HG03025 (cell line): Measurements from ENCODE around the gene OXER1.

Experiments used
- ATAC-seq: cut with Tn5 transposase; IDR thresholded peaks from one replicate; pipeline ENCODE4 v1.9.1; 2021; ENCODE audit warnings: mild to moderate bottlenecking, moderate library complexity; ENCODE audit not compliant: unreplicated experiment, low FRiP score

OXER1 gene

DNA sequence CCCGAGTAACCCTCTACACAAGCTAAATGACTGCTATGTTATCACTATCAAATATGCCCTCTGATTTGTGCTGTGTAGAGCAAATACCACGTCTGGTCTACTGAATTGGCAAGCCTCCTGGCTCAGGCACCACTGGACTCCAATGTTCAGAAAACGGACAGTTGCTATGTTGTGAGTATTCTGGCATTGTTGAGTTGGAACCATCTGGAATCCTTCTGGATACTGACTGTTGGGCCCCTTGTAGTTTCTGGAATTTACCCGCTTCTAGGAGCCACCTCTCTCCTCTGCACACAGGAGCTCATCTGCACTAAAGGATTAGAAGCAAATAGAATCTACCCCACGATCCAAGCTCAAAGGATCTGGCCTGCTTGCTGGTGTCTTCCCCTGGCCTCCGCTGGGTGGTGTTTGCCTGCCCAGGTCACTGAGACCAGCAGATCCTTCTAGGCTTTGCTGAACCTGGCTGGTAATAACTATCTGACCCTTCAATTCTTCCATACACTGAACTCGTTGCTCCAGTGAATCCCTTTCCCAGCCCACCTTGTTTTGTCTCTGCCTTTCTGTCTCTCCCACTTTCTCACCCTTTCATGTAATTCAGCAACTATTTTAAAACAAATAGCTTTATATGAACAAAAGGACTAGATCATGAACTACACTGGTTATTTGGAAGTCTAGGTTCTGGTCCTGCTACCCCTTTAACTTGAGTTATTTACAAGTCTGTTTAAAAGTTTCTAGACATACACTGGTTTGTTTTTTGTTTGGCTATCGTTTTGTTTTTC lies 30.5 kb upstream of the OXER1 start:
- ATAC-seq = no peak

DNA sequence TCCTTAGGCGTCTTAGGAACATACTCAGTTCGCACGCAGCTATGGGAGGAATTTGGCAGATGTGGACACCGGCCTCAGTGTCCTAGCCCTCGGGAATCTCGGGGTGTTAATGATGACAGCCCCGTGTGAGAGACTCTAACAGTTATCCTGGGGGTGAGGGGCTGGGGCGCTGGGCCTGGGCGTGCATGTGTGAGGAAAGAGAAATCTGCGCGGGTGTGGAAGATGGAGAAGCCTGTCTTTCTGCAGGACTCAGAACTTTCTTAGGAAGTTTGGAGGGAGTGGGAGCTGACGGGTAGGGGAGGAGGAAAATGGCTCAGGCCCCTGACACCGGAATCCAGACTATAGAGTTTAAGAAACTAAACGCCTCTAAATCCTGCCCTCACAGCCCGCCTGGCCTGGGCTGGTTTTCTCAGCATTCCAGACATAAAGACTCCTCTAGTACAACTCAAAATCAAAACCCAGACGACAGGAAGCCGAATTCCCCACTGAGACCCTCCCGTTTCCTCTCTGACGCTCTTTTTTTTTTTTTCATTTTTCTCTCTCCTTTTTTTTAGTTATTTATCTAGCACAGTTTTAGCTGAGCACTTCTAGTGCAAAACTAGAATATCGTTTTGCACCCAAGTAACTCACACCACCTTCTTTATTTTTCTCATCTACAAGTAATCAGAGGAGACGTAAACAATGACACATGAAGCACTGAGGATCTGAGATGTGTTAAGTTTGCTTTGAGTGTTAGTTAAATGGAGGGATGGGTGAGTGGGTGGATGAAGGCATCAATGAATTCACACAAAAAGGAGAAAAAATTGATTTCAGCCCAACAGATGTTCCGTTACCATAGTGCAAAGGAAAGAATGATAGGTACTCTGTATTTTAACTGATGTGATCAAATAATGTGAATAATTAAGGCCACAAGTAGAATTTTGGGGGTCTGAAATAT lies 29.7 kb upstream of the OXER1 start:
- peak; percentile 1 for ATAC-seq

DNA sequence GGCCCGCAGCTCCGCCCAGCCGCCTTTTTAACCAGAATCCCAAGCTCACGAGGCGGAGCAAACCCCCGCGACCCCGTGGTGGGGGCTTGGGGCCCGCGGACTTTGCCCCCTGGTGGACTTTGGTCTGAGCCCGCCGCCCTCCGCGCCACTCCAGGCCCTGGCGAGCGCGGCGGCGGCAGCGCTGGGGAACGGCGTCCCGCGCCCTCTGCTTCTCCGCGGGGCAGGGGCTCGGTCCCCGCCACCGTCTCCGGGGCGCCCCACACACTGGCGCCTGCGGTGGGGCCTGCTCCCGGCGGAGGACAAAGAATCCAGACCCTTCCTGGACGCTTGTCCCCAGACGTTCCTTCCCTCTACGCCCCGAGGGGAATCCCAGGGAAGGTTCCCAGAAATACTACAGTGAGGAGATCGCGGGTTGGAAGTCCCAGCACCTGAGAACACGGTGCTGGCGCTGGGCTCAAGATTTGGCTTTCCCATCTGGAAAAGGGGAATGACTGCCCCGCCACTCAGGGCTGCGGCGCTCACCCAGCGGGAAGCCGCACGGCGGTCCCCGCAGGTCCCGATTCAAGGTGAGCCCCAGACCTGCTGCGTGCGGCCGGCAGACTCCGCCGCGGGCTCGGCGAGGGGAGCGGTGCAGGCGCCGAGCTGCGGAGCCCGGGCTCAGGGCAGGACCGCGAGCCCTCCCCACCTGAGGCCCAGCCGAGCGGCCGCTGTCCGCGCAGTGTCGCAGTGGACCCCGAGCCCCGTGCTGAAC lies 28.8 kb upstream of the OXER1 start, which contains the start of gene HAAO:
Gene HAAO, minus strand, starts transcription at position 1 of the 751 bp plus-strand sequence. CDS start 47 bp downstream, outside the sequence.
- peak; percentile 29 for ATAC-seq

DNA sequence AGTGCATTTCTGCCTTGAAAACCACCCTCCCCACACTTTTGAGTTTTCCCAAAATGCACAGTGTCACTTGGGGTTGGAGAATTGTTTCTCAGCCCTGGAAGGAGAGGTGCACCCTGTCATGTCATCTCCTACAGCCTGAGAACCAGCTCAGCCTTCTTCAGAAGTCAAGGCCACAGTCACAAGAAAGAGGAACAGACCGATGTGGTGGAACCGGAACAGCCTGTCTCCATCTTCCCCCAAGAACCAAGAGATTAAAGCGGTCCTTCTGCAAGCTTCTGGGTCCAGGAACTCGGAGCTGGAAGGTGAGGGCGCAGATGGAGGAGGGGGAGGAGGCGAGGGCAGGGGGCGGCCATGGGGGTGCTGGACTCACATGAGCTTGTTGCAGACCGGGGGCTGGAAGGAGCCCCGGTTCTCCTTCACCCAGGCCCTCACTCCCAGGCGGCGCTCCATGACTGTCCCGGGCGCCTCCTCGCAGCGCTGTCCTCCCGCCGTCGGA lies 28.2 kb upstream of the OXER1 start:
- ATAC-seq = no peak

DNA sequence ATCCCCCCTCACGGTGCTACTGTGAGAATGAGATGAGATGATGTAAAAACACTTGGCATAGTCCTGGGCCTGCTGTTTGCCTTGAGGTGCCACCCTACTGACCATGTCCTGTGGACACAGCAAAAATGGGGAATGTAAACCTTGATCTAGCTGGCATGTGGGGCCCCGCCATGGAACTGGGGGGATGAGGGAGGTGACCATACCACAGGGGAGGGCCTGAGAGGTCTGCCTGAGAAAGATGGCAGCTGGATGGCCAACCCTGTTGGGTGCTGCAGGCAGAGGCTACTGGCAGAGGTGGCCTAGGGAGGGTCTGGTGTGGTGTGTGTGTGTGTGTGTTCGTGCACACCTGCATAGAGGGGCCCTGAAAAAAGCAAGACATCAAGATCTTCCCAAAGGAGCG lies 27.7 kb upstream of the OXER1 start:
- no peak for ATAC-seq

DNA sequence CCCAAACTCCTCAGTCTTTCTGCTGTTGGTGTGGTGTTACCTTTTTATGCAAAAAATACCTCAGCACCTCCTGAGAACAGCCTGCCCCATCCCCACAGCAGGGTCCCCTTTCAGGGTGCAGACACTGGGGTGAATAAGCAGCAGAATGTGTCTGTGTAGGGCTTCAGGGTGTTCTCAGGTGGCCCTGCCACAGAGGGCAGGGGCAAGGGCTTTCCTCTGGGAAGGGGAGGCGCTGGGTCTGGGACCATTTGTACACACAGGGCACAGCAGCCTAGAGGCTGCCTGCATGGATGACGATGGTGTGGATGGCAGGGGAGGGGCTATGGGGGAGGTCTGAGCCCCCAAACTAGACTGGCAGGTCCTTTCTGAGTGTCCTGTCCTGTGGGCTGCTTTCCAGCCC lies 25.8 kb upstream of the OXER1 start:
- no peak for ATAC-seq

DNA sequence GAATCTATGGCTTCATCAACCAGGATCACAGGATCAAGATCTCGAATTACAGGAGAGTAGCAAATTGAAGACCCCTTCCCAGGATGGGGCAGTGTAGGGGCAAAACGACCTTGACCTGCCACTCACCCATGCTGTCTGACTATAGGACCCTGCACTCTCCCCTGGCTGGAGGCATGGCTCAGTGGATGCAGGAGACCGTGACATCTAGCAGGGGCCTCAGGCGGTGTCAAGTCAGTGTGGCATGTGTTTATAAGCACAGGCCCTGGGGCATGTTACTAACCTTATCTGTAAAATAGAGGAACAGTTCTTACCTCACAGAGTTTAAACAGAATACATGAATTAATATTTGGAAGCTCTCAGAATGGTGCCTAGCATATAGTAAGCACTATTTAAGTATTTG lies 24.9 kb upstream of the OXER1 start:
- no peak for ATAC-seq

DNA sequence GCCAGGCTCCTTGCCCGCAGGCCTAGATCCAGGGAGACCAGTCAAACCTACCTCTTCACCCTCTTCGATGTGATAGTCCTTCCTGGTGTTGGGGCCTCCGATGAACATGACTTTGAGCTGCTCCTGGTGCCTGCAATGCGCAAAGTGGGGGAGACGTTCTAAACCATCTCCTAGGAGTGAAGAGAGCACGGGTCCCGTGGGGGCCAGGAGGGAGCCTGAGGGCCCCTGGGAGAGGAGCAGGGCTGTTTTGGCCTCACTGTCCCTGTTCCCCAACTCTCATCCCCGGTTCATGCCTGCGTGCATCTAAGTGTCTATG lies 24.5 kb upstream of the OXER1 start:
- no peak for ATAC-seq

DNA sequence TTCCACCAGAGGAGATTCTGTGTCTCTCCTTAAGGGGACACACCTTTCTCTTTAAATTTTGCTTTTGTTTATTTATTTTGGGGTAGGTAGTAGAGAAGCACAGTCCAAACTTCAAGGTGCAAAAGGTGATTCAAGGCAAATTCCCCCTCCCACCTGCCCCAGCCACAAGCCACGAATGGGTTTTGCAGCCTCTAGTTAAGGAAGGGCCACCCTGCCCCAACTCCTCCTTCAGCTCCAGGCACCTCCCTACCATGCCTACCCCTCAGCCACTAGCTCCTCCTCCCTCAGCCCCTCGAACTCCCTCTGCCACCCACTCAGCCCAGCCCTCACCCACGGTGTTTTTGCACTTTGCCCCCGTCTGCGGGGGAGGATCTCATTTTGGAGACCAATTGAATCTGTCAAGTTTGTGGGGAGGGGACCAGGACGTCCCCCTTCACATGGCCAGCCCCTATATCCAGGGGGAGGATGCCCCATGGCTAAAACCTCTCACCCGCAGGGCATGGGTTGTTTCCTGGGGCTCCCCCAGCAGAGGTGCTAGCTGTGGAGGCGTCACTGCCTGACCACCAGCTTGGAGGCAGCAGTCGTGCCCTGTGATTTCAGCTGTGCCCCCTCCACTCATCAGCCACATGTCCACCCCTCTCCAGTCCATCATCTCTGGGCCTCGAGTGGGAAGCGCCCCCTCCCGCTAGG lies 24.0 kb upstream of the OXER1 start:
- ATAC-seq = no peak

DNA sequence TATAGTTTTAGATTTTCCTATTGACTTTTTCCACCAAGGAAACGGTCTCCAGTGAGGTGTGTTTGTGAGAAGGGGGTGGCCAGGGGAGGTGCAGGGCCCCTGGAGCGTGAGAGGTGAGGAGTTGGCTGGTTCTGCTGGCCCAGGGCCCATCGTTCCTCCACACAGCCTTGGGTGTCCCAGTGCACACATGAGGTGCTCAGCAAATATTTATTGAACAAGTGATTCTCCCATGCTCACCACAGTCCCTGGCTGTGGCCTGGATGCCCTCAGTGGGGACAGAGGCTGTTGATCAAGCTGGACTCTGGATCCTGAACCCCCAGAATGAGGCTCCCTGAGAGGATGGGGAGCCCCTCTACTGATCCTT lies 23.5 kb upstream of the OXER1 start:
- ATAC-seq = no peak

DNA sequence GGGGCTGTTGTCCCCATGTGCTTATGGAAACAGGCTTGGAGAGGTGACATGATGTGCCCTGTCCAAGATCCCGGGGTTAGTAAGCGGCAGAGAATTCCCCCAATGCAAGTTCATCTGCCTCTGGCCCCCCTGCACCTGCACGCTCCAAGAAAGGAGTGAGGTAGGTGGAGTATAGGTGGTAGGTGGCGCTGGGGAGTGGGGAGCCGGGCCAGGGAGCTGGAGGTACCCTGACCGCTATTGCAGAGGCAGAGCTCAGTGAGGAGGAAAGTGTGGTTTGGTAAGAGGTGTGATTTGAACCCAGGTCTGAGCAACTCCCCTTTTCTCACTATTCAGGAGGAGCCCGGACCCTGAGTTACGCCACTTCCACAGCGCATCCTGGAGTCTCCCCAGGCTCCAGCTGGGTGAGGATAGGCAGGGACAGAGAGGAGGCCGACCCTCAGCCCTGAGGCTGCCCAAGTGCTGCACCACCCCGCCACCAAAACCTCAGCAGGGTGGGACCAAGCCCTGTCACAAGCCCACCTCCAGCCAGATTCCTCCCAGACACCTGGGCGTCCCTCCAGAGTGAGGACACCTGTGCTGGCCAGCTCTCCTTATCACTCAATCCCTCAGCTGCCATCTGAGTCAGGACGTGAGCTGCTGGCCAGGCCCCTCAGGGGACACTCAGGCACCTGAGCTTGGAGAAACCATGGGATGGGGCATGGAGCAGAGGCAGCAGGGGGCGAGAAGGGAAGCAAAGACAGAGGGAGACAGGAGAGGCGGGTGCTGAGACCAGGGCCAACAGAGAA lies 22.8 kb upstream of the OXER1 start:
- ATAC-seq = no peak

DNA sequence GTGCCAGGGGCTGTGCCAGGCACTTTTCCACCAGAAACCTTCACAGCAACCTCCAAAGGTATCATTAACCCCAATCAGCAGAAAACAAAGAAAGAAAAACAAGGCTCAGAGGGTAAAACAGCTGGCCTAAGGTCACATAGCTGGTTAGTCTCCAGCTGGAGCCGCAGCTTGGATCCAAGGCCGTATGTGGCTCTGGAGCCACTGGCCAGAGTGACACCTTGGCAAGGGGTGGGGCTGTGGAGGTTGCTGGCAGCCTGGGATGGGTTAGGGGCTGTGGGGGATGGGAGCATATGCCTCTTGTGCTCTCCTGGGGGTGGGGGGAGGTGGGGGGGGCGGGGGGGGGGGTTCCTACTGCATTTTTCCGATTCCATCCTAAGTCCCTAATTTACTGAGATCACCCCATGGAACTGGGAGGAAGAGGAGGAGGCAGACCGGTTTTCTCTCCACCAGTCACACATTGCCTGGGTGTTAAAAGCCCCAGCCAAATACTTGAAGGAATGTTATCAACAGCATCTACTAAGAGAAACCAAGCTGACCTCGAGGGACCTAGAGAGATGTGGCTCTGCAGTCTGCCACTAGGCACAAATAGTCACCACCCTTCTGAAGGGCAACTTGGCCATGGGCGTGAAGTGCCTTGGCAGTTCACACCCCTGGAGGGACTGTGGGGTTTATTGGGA lies 20.4 kb upstream of the OXER1 start:
- ATAC-seq = no peak

DNA sequence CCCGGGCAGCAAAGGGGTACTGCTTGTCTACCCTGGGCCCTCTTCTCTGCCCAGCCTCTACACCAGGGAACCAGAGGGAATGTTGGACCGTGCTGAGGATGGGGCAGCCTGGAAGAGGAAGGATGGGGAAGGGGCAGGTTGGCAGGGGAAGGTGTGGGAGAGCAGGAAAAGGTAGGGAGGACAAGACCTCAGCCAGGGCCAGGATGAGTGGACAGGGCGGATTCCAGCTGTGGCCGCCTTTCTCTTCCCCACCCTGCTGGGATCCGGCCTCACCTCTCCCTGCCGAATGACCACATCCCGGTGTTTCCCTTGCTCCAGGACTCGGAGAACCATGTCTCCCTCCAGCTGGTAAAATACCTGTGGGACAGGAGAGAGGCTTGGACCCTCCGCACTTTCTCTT lies 19.6 kb upstream of the OXER1 start:
- no peak for ATAC-seq

DNA sequence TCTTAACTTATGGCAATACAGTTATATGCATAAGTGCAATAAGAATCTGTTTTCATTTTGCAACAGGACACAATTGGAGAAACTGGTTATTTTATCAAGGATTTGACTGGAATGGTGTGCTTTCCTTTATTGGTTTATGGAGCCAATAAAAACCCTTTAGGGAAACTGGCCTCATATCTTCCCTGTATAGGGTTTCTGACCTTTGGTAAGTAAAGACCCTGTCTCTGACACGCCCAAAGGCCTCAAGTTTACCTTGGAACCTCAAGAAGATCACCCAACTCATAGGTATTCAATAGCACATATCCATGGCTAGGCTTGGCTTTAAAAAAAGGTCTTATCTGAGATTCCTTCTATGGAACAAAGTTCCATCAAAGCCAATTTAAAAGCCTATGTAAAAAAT lies 17.2 kb upstream of the OXER1 start:
- ATAC-seq = no peak

DNA sequence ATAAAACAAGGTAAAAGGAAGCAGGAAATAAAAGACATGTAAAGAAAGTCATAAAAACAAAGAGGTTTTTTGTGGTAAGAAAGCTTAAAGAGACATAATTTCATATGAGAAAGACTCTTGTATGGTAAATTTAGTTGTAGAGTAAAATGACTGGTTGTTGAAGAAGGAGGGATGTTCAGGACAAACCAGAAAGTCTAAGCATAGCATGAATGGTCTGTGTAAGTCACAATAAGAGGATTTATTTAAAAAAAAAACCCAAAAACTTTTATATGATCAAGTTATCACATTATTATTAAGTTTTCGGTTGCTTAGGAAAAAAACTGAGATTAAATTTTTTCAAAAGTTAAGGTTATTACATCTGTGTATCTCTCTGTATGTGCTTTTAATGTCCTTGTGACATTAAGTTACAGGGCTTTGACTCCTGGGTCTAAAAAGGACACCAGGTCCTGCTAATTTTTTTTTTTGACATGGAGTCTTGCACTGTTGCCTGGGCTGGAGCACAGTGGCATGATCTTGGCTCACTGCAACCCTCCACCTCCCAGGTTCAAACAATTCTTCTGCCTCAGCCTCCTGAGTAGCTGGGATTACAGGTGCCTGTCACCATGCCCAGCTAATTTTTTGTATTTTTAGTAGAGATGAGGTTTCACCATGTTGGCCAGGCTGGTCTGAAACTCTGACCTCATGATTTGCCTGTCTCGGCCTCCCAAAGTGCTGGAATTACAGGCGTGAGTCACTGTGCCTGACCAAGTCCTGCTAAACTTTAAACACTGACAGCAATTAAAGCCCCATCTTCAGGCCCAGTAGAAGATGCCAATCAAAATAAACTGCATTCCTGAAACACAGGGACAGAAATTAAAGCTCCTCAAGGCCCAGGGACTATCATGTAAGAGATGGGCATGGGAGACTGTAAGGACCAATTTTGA lies 14.2 kb upstream of the OXER1 start:
- ATAC-seq = no peak

DNA sequence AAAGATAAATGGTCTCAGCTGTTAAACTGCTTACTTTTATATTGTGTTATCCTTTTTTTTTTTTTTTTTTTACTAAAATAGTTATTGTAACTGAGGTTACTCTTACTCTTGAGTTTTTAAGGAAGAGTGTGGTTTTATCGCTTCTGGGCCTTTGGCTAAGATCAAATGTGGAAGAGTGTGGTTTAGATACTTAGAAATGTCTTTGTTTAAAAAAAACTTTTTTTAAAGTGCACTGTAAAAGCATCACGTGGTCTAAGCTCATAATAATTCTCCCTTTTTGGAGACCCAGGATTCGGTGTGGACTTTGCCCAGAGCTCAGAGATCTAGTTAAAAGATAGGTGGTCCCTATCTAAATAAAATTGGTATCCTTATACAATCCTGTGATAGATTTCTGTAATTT lies 11.9 kb upstream of the OXER1 start:
- no peak for ATAC-seq

DNA sequence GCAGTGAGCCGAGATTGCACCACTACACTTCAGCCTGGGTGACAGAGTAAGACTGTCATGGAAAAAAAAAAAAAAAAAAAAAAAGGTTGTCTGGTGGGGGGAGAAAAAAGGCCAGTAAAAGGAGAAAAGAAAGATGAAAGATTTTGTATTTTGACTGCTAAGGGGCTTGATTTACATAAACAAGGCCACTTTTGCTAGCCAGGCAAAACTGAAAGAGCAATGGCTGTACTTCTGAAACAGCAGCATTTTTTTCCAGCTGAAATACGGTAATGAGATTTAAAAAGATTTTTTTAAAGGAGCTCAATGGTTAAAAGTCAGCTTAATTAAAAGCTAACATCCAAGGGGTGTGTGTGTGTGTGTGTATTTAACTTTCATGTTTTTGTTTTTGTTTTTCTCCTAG lies 11.3 kb upstream of the OXER1 start:
- ATAC-seq = no peak

DNA sequence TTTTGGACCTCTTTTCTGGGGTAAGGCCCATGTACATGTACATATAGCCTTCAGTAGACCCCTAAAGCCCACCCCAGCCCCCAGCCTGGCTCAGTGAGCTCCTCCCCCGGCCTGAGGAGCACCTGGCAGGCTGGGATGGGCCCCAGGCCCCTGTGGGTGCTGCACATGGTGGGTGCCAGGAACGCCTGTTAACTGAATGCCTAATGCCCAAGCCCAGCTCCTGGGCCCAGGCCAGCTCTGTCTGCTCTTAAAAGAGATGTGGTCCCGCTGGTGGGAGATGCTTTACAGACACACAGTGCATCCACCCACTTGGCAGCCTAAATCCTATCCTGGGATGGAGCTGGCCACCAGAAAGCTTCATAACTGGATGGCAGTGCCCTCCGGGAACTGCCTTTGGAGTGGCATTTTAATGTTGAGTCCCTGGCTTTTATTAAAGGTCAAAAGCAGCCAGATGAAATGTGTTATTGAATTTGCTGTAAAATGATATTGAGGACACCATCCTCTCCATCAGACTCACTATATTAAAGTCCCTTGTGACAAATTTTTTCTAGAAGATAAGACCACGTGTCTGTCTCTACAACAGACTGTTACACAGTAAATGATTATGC lies 7.7 kb upstream of the OXER1 start:
- no peak for ATAC-seq
